Mesenchymal stem cell (in vitro differentiated cells and primary cell): ENCODE results near the gene CA10.

Experiments used
- DNase-seq: peaks from one replicate; pipeline ENCODE4 v3.0.0-alpha.2; 2013
- H2AFZ ChIP-seq: one replicate; pipeline ENCODE4 v1.6.1; 2013; ENCODE audit warnings: low read depth, mild to moderate bottlenecking, control low read depth, inconsistent platforms, low read length, moderate library complexity
- H2AK5ac ChIP-seq: 2 replicates; pipeline ENCODE4 v1.6.1; 2013; ENCODE audit warnings: low read length, moderate library complexity, mild to moderate bottlenecking, inconsistent platforms; ENCODE audit not compliant: severe bottlenecking
- H2BK120ac ChIP-seq: one replicate; pipeline ENCODE4 v1.6.1; 2013; ENCODE audit warnings: low read depth, mild to moderate bottlenecking, inconsistent platforms, low read length, moderate library complexity
- H2BK12ac ChIP-seq, 2 experiments: one replicate each; pipeline ENCODE4 v1.6.1; 2013; ENCODE audit warnings: inconsistent platforms in 2 of 2, low read length in 2 of 2, mild to moderate bottlenecking in 2 of 2, moderate library complexity in 2 of 2, control low read depth in 1 of 2
- H2BK15ac ChIP-seq: one replicate; pipeline ENCODE4 v1.6.1; 2013; ENCODE audit warnings: mild to moderate bottlenecking, low read depth, inconsistent platforms; ENCODE audit not compliant: poor library complexity, severe bottlenecking
- H2BK5ac ChIP-seq: 2 replicates; pipeline ENCODE4 v1.6.1; 2013; ENCODE audit warnings: low read depth, mild to moderate bottlenecking, low read length, control low read depth, inconsistent platforms; ENCODE audit not compliant: poor library complexity, severe bottlenecking
- H3K14ac ChIP-seq, 2 experiments: one replicate each; pipeline ENCODE4 v1.6.1; 2013; ENCODE audit warnings: inconsistent platforms in 2 of 2, low read length in 2 of 2, control low read depth in 1 of 2, mild to moderate bottlenecking in 1 of 2, moderate library complexity in 1 of 2
- H3K18ac ChIP-seq, 2 experiments: one replicate each; pipeline ENCODE4 v1.6.1; 2013; ENCODE audit warnings: inconsistent platforms in 2 of 2, low read length in 2 of 2, control low read depth in 1 of 2, low read depth in 1 of 2, mild to moderate bottlenecking in 1 of 2
- H3K23ac ChIP-seq, 2 experiments: one replicate each; pipeline ENCODE4 v1.6.1; 2013; ENCODE audit warnings: inconsistent platforms in 2 of 2, low read length in 2 of 2, mild to moderate bottlenecking in 2 of 2, moderate library complexity in 2 of 2, control low read depth in 1 of 2
- H3K27ac ChIP-seq: 2 replicates; pipeline ENCODE4 v1.5.1; 2013; ENCODE audit warnings: mild to moderate bottlenecking, moderate library complexity, low read length, control low read depth, inconsistent platforms; ENCODE audit not compliant: poor library complexity, severe bottlenecking
- H3K27me3 ChIP-seq, 2 experiments: 2 replicates each; pipeline versions ENCODE4 v1.6.1 to v1.7.0; 2013; ENCODE audit warnings: low read length in 2 of 2, mild to moderate bottlenecking in 2 of 2, moderate library complexity in 2 of 2, control low read depth in 1 of 2, inconsistent platforms in 1 of 2; ENCODE audit not compliant: control insufficient read depth in 1 of 2, insufficient read depth in 1 of 2
- H3K36me3 ChIP-seq, 2 experiments: 2 replicates each; pipeline versions ENCODE4 v1.6.1 to v1.7.0; 2013; ENCODE audit warnings: low read length in 2 of 2, control low read depth in 1 of 2, inconsistent platforms in 1 of 2, low read depth in 1 of 2, mild to moderate bottlenecking in 1 of 2; ENCODE audit not compliant: insufficient read depth in 2 of 2, control insufficient read depth in 1 of 2
- H3K4ac ChIP-seq, 2 experiments: one replicate each; pipeline ENCODE4 v1.6.1; 2013; ENCODE audit warnings: inconsistent platforms in 2 of 2, low read length in 2 of 2, mild to moderate bottlenecking in 2 of 2, moderate library complexity in 2 of 2, control low read depth in 1 of 2, low read depth in 1 of 2
- H3K4me1 ChIP-seq: 2 replicates; pipeline ENCODE4 v1.6.1; 2013; ENCODE audit warnings: low read depth, low read length, control low read depth; ENCODE audit not compliant: control insufficient read depth, insufficient read depth
- H3K4me2 ChIP-seq: 2 replicates; pipeline ENCODE4 v1.6.1; 2013; ENCODE audit warnings: low read length, mild to moderate bottlenecking, inconsistent platforms; ENCODE audit not compliant: poor library complexity, severe bottlenecking
- H3K4me3 ChIP-seq, 2 experiments: 2 replicates each; pipeline versions ENCODE4 v1.5.1 to v1.7.0; 2013; ENCODE audit warnings: low read length in 2 of 2, mild to moderate bottlenecking in 2 of 2, control low read depth in 1 of 2, low read depth in 1 of 2; ENCODE audit not compliant: insufficient read depth in 1 of 2
- H3K79me1 ChIP-seq: replicated peaks from 2 replicates; pipeline ENCODE4 v1.6.1; 2013; ENCODE audit warnings: mild to moderate bottlenecking, control low read depth, low read length, inconsistent platforms; ENCODE audit not compliant: poor library complexity, severe bottlenecking
- H3K9ac ChIP-seq: 2 replicates; pipeline ENCODE4 v1.7.0; 2013; ENCODE audit warnings: mild to moderate bottlenecking, low read length, moderate library complexity
- H3K9me3 ChIP-seq: 2 replicates; pipeline ENCODE4 v1.7.0; 2013; ENCODE audit warnings: mild to moderate bottlenecking, low read length; ENCODE audit not compliant: control insufficient read depth
- H4K8ac ChIP-seq: one replicate; pipeline ENCODE4 v1.6.1; 2013; ENCODE audit warnings: inconsistent platforms, mild to moderate bottlenecking, low read length, moderate library complexity
- H4K91ac ChIP-seq: one replicate; pipeline ENCODE4 v1.6.1; 2013; ENCODE audit warnings: mild to moderate bottlenecking, low read length, inconsistent platforms
- WGBS: methylation state at CpG from one replicate; pipeline ENCODE4 v1.1.7; 2013; ENCODE audit warnings: mixed read lengths; 5-methylcytosine and 5-hydroxymethylcytosine counted together

CA10 gene

GRCh38 chr17:51830886-51831285 is 327.6 kb downstream of the CA10 start:
- WGBS = 60% methylated on average over 3 of the region's 3 CpGs

GRCh38 chr17:51830451-51830850 is 328.1 kb downstream of the CA10 start:
- no peak for DNase-seq
- Histone ChIP-seq H3K4me3 (no peak overlapping the region), H3K4me1 (no peaks in the 10 kb centered on the region), H3K36me3 (no peaks in the 10 kb centered on the region), H2BK12ac (no peak overlapping the region), H2BK5ac (no peak overlapping the region), H4K8ac (no peak overlapping the region), H3K9ac (no peak overlapping the region), H3K27ac (no peak overlapping the region), H2BK120ac (no peak overlapping the region), H2AK5ac (no peak overlapping the region), H2AFZ (no peak overlapping the region), H3K27me3 (no peaks in the 10 kb centered on the region), H3K4me2 (no peak overlapping the region), H4K91ac (no peak overlapping the region), H3K4ac (no peak overlapping the region), H2BK15ac (no peak overlapping the region), H3K9me3 (no peaks in the 10 kb centered on the region), H3K18ac (no peak overlapping the region), H3K23ac (no peak overlapping the region), H3K14ac (no peak overlapping the region), H3K79me1 (no peaks in the 10 kb centered on the region)
- no CpG with 5 or more reads among the region's 1 CpG for WGBS

More at GRCh38 chr17:51830886-51831285, 327.6 kb downstream of the CA10 start:
- H3K9ac ChIP-seq = no peak overlapping the region
- H3K14ac ChIP-seq = no peak overlapping the region
- no peak overlapping the region for H2BK12ac ChIP-seq
- H3K23ac ChIP-seq = no peak overlapping the region
- DNase-seq = no peak
- H3K4me2 ChIP-seq = no peak overlapping the region
- no peaks in the 10 kb centered on the region for H3K27me3 ChIP-seq
- H2BK120ac ChIP-seq = no peak overlapping the region
- no peak overlapping the region for H3K4me3 ChIP-seq
- no peak overlapping the region for H4K8ac ChIP-seq
- H3K9me3 ChIP-seq = no peaks in the 10 kb centered on the region
- H4K91ac ChIP-seq = no peak overlapping the region
- H2AFZ ChIP-seq = no peak overlapping the region
- no peak overlapping the region for H3K4ac ChIP-seq
- H3K36me3 ChIP-seq = no peaks in the 10 kb centered on the region
- no peak overlapping the region for H3K27ac ChIP-seq
- H2BK15ac ChIP-seq = no peak overlapping the region
- H3K79me1 ChIP-seq = no peaks in the 10 kb centered on the region
- H3K4me1 ChIP-seq = no peaks in the 10 kb centered on the region
- no peak overlapping the region for H2BK5ac ChIP-seq
- H3K18ac ChIP-seq = no peak overlapping the region
- no peak overlapping the region for H2AK5ac ChIP-seq

GRCh38 chr17:51828901-51829300 is 329.6 kb downstream of the CA10 start:
- DNase-seq = no peak
- Histone ChIP-seq H3K9me3 (no peaks in the 10 kb centered on the region), H2AFZ (no peak overlapping the region), H2AK5ac (no peak overlapping the region), H4K8ac (no peak overlapping the region), H3K4ac (no peak overlapping the region), H2BK15ac (no peak overlapping the region), H2BK120ac (no peak overlapping the region), H3K27ac (no peak overlapping the region), H3K23ac (no peak overlapping the region), H3K79me1 (no peaks in the 10 kb centered on the region), H3K18ac (no peak overlapping the region), H3K4me3 (no peak overlapping the region), H3K27me3 (no peaks in the 10 kb centered on the region), H2BK5ac (no peak overlapping the region), H2BK12ac (no peak overlapping the region), H4K91ac (no peak overlapping the region), H3K4me1 (no peaks in the 10 kb centered on the region), H3K9ac (no peak overlapping the region), H3K36me3 (no peaks in the 10 kb centered on the region), H3K4me2 (no peak overlapping the region), H3K14ac (no peak overlapping the region)
- 33% methylated on average over 2 of the region's 2 CpGs for WGBS

GRCh38 chr17:51827140-51827539 is 331.4 kb downstream of the CA10 start:
- no peak for DNase-seq
- 60% methylated on average over 1 of the region's 1 CpG for WGBS
- H3K4me1 ChIP-seq = no peaks in the 10 kb centered on the region
- no peaks in the 10 kb centered on the region for H3K79me1 ChIP-seq
- no peak overlapping the region for H3K4me2 ChIP-seq
- no peak overlapping the region for H3K9ac ChIP-seq
- no peak overlapping the region for H3K18ac ChIP-seq
- H2BK12ac ChIP-seq = no peak overlapping the region
- H3K27me3 ChIP-seq = no peaks in the 10 kb centered on the region
- no peak overlapping the region for H3K23ac ChIP-seq
- no peak overlapping the region for H3K27ac ChIP-seq
- H4K91ac ChIP-seq = no peak overlapping the region
- H4K8ac ChIP-seq = no peak overlapping the region
- H3K4ac ChIP-seq = no peak overlapping the region
- H2AK5ac ChIP-seq = no peak overlapping the region
- no peak overlapping the region for H3K4me3 ChIP-seq
- no peak overlapping the region for H3K14ac ChIP-seq
- H2BK120ac ChIP-seq = no peak overlapping the region
- H2AFZ ChIP-seq = no peak overlapping the region
- H3K36me3 ChIP-seq = no peaks in the 10 kb centered on the region
- no peak overlapping the region for H2BK15ac ChIP-seq
- H3K9me3 ChIP-seq = no peaks in the 10 kb centered on the region
- no peak overlapping the region for H2BK5ac ChIP-seq
